ENCODE data around the gene SLC43A3.

DNA sequence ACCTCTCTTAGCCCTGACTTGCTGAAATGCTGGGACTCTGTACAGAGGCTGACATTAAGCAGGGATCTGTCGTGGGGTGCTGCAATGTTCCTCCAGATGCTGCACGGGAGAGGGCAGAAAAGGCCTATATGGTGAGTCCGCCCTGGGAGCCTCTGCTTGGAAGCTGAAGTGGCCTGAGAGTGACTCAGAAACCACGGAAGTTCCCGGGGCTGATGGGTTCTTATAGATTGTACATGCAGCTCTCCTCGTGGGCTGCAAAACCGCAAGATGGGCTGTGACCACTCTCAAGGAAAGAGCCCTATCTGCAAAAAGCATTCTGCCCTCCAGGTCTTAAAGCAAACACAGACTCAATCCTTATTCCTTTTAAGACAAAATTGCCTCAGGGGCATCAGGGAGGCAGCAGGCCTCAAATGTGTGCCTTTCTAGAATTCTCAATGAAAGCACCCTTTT, 5.8 kb upstream of the SLC43A3 start:
- TF ChIP-seq, protein P1, sequence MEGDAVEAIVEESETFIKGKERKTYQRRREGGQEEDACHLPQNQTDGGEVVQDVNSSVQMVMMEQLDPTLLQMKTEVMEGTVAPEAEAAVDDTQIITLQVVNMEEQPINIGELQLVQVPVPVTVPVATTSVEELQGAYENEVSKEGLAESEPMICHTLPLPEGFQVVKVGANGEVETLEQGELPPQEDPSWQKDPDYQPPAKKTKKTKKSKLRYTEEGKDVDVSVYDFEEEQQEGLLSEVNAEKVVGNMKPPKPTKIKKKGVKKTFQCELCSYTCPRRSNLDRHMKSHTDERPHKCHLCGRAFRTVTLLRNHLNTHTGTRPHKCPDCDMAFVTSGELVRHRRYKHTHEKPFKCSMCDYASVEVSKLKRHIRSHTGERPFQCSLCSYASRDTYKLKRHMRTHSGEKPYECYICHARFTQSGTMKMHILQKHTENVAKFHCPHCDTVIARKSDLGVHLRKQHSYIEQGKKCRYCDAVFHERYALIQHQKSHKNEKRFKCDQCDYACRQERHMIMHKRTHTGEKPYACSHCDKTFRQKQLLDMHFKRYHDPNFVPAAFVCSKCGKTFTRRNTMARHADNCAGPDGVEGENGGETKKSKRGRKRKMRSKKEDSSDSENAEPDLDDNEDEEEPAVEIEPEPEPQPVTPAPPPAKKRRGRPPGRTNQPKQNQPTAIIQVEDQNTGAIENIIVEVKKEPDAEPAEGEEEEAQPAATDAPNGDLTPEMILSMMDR (IDR thresholded peaks at IDR 0.05; ENCODE audit: insufficient read depth, low read length): no peak
- TF ChIP-seq, protein P2, sequence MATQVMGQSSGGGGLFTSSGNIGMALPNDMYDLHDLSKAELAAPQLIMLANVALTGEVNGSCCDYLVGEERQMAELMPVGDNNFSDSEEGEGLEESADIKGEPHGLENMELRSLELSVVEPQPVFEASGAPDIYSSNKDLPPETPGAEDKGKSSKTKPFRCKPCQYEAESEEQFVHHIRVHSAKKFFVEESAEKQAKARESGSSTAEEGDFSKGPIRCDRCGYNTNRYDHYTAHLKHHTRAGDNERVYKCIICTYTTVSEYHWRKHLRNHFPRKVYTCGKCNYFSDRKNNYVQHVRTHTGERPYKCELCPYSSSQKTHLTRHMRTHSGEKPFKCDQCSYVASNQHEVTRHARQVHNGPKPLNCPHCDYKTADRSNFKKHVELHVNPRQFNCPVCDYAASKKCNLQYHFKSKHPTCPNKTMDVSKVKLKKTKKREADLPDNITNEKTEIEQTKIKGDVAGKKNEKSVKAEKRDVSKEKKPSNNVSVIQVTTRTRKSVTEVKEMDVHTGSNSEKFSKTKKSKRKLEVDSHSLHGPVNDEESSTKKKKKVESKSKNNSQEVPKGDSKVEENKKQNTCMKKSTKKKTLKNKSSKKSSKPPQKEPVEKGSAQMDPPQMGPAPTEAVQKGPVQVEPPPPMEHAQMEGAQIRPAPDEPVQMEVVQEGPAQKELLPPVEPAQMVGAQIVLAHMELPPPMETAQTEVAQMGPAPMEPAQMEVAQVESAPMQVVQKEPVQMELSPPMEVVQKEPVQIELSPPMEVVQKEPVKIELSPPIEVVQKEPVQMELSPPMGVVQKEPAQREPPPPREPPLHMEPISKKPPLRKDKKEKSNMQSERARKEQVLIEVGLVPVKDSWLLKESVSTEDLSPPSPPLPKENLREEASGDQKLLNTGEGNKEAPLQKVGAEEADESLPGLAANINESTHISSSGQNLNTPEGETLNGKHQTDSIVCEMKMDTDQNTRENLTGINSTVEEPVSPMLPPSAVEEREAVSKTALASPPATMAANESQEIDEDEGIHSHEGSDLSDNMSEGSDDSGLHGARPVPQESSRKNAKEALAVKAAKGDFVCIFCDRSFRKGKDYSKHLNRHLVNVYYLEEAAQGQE (IDR thresholded peaks at IDR 0.05; ENCODE audit: insufficient replicate concordance, low read depth): no peak
- TF ChIP-seq POLR2AphosphoS5 (IDR thresholded peaks at IDR 0.05; ENCODE audit: low read depth): no peak
